Upper lobe of left lung (tissue), 6 donors: ENCODE measurements around the gene USP10. TPM values are rescaled to one million over a fixed set of nuclear protein-coding genes. Genes with fewer than 3 reads are reported as not detected.

ENCODE experiments used
- ATAC-seq, 2 donors: fragments of 200-7000 bp; cut with Tn5 transposase; one replicate each; pipeline ENCODE4 v1.9.1; 2022; ENCODE audit warnings: mild to moderate bottlenecking in 2 of 2, moderate library complexity in 2 of 2; ENCODE audit not compliant: low FRiP score in 2 of 2
- DNase-seq, 2 donors: peaks; one replicate each; pipeline ENCODE4 v3.0.0-alpha.2; 2019 to 2020
- H3K27ac ChIP-seq, 4 donors: fragments of 200-600 bp; sonication (generic); one replicate each; pipeline ENCODE4 v1.5.1; 2016 to 2019
- H3K27me3 ChIP-seq, 4 donors: fragments of 200-600 bp; sonication (generic); one replicate each; pipeline ENCODE4 v1.5.1; 2017 to 2019
- H3K36me3 ChIP-seq, 4 donors: fragments of 200-600 bp; sonication (generic); one replicate each; pipeline ENCODE4 v1.5.1; 2016 to 2019
- H3K4me1 ChIP-seq, 4 donors: fragments of 200-600 bp; sonication (generic); one replicate each; pipeline ENCODE4 v1.5.1; 2018 to 2019
- H3K4me3 ChIP-seq, 4 donors: fragments of 200-600 bp; sonication (generic); one replicate each; pipeline ENCODE4 v1.5.1; 2017 to 2019; ENCODE audit warnings: mild to moderate bottlenecking in 2 of 4, moderate library complexity in 1 of 4
- H3K9me3 ChIP-seq, 4 donors: fragments of 200-600 bp; sonication (generic); one replicate each; pipeline ENCODE4 v1.5.1; 2018 to 2019
- CTCF ChIP-seq, 6 experiments: fragments of 450-650 bp in 4 of 6; fragments of 200-600 bp in 2 of 6; sonication (generic) in 2 of 6; IDR thresholded peaks; one replicate each; pipeline ENCODE4 v1.5.1; 2016 to 2019; ENCODE audit warnings: antibody characterized with exemption in 6 of 6
- EP300 ChIP-seq, 4 donors: sonication (generic); formaldehyde crosslinking; IDR thresholded peaks; one replicate each; pipeline ENCODE4 v1.5.1; 2017; ENCODE audit warnings: antibody characterized with exemption in 4 of 4, control low read depth in 2 of 4
- POLR2A ChIP-seq, 4 donors: fragments of 450-650 bp; IDR thresholded peaks; one replicate each; pipeline ENCODE4 v1.5.1; 2016 to 2017; ENCODE audit warnings: antibody characterized with exemption in 4 of 4, mild to moderate bottlenecking in 2 of 4
- POLR2AphosphoS5 ChIP-seq, 2 donors: sonication (generic); formaldehyde crosslinking; IDR thresholded peaks; one replicate each; pipeline ENCODE4 v1.5.1; 2017; ENCODE audit warnings: antibody characterized with exemption in 2 of 2
- WGBS, 2 donors: methylation state at CpG; one replicate each; pipeline ENCODE4 v1.1.5; 2017 to 2018; 5-methylcytosine and 5-hydroxymethylcytosine counted together
- total RNA-seq, 6 donors: library from RNA; depleted of rRNA in 4 of 6; stranded (reverse); fragments of >200 nt in 4 of 6; gene quantifications; one replicate each; pipeline versions ENCODE4 v1.1.0 to v1.2.1, GENCODE V29; 2016 to 2021
- donor health status: DM: no; HTN: no; CAD: no; lungs with moderate emphysema.
- donor health status: DM: no; HTN: yes; CAD: no; lungs with severe emphysema.

Gene USP10
- total RNA-seq, 6 donors from 2014 or later, result 40.9 to 64.7 (median 51.5) TPM

- 45 to 49% methylated on average over 8 of the region's 8 CpGs for WGBS, 2 donors
Measured at GRCh38 chr16:84823484-84823883, 123.7 kb downstream of the USP10 start.

GRCh38 chr16:84823926-84824325 is 124.1 kb downstream of the USP10 start:
- TF ChIP-seq POLR2A (IDR thresholded peaks at IDR 0.05), result no peak
- TF ChIP-seq EP300 (IDR thresholded peaks at IDR 0.05), result no peak
- no peak for TF ChIP-seq POLR2AphosphoS5 (IDR thresholded peaks at IDR 0.05)
- TF ChIP-seq CTCF (IDR thresholded peaks at IDR 0.05), result no peak
- H3K27me3 ChIP-seq, result no peaks in the 10 kb centered on the region
- DNase-seq (no peak), ATAC-seq (no peak)
- peak overlapping the region; percentile 23 to 86 (median 74) for H3K27ac ChIP-seq
- peak overlapping the region in 1 of 4 donors; percentile 8 for H3K4me3 ChIP-seq
- no peaks in the 10 kb centered on the region for H3K36me3 ChIP-seq
- WGBS, 2 donors, result 55 to 57% methylated on average over 5 of the region's 5 CpGs
- H3K9me3 ChIP-seq, result no peaks in the 10 kb centered on the region
- H3K4me1 ChIP-seq, result peaks cover 13 to 28% (median 18%) of the 10 kb centered on the region in 4 donors

More at GRCh38 chr16:84823484-84823883, 123.7 kb downstream of the USP10 start:
- peak overlapping the region in 1 of 4 donors; percentile 65 for H3K4me3 ChIP-seq
- DNase-seq (no peak), ATAC-seq (peak in 1 of 2 donors; percentile 46)
- H3K9me3 ChIP-seq, result no peaks in the 10 kb centered on the region
- no peak for TF ChIP-seq POLR2A (IDR thresholded peaks at IDR 0.05)
- TF ChIP-seq EP300 (IDR thresholded peaks at IDR 0.05), result peak in 1 of 4 donors; percentile 25
- peak; percentile 21 to 29 for TF ChIP-seq POLR2AphosphoS5 (IDR thresholded peaks at IDR 0.05)
- no peak for TF ChIP-seq CTCF (IDR thresholded peaks at IDR 0.05)
- peak overlapping the region; percentile 50 to 86 (median 72) for H3K27ac ChIP-seq
- no peaks in the 10 kb centered on the region for H3K27me3 ChIP-seq
- H3K36me3 ChIP-seq, result no peaks in the 10 kb centered on the region
- peaks cover 12 to 28% (median 18%) of the 10 kb centered on the region in 4 donors for H3K4me1 ChIP-seq

- DNase-seq (no peak), ATAC-seq (no peak)
- Histone ChIP-seq H3K4me1 (peaks cover 0 to 10% (median 9%) of the 10 kb centered on the region in 4 donors), H3K27me3 (no peaks in the 10 kb centered on the region), H3K36me3 (no peaks in the 10 kb centered on the region), H3K9me3 (no peaks in the 10 kb centered on the region), H3K4me3 (no peak overlapping the region), H3K27ac (peak overlapping the region; percentile 71 to 86 (median 76))
- WGBS, 2 donors, result 84 to 85% methylated on average over 8 of the region's 8 CpGs
- TF ChIP-seq POLR2AphosphoS5 (IDR thresholded peaks at IDR 0.05) (no peak), CTCF (IDR thresholded peaks at IDR 0.05) (no peak), POLR2A (IDR thresholded peaks at IDR 0.05) (no peak), EP300 (IDR thresholded peaks at IDR 0.05) (no peak)
Measured at GRCh38 chr16:84825896-84826557, 126.2 kb downstream of the USP10 start.

- Histone ChIP-seq H3K4me3 (no peak overlapping the region), H3K4me1 (peaks cover 0 to 12% (median 10%) of the 10 kb centered on the region in 4 donors), H3K27me3 (no peaks in the 10 kb centered on the region), H3K9me3 (no peaks in the 10 kb centered on the region), H3K36me3 (no peaks in the 10 kb centered on the region), H3K27ac (peak overlapping the region; percentile 71 to 86 (median 76))
- 50 to 82% methylated on average over 13 of the region's 13 CpGs for WGBS, 2 donors
- peak in 1 of 2 donors; percentile 72 for DNase-seq
- peak; percentile 20 to 54 for ATAC-seq
- TF ChIP-seq CTCF (IDR thresholded peaks at IDR 0.05), result no peak
- no peak for TF ChIP-seq POLR2A (IDR thresholded peaks at IDR 0.05)
Measured at GRCh38 chr16:84826558-84826941, 126.8 kb downstream of the USP10 start.
